Activated naive CD4-positive, alpha-beta T cell (primary cell): ENCODE results near the gene ULBP1.
"Not testable (repeated sequence)": the region's sequence is repeated elsewhere in the genome, so short reads cannot be mapped to it uniquely, and the experiment has no call there.

ENCODE experiments used
- DNase-seq, 4 experiments: peaks; one replicate each; lab custom pipeline; 2025; lab: John Stamatoyannopoulos, UW

ULBP1 gene

GRCh38 chr6:149963462-149964307 lies at the start of gene ULBP1:
TSS of gene ULBP1 (plus strand) at chr6:149963943. CDS start at chr6:149964050, 107 bp downstream.
- peak; percentile 28 to 46 (median 38) for DNase-seq

- no peak for DNase-seq
Measured at GRCh38 chr6:149915970-149916865, 47.5 kb upstream of the ULBP1 start.

DNA sequence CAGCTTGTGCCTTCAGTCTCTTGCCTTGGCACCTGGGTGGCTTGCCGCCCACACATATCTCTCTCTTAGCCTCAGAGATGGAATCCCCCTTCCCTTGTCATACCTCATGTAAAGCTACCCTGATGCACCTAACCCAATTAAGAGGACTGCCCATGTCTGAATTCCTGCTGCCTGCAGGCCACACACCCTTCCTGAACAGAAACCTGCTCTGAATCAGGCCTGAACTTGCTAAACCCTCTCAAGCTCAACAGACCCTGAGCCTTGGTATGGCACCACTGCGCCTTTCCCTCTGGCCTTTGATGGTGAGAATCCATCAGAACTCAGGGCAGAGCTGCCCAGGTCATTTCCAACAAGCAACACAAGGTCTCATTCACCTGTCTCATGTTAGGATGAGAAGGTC lies 46.1 kb upstream of the ULBP1 start:
- DNase-seq: no peak

GRCh38 chr6:149918151-149918905 lies 45.4 kb upstream of the ULBP1 start:
- DNase-seq: no peak

DNA sequence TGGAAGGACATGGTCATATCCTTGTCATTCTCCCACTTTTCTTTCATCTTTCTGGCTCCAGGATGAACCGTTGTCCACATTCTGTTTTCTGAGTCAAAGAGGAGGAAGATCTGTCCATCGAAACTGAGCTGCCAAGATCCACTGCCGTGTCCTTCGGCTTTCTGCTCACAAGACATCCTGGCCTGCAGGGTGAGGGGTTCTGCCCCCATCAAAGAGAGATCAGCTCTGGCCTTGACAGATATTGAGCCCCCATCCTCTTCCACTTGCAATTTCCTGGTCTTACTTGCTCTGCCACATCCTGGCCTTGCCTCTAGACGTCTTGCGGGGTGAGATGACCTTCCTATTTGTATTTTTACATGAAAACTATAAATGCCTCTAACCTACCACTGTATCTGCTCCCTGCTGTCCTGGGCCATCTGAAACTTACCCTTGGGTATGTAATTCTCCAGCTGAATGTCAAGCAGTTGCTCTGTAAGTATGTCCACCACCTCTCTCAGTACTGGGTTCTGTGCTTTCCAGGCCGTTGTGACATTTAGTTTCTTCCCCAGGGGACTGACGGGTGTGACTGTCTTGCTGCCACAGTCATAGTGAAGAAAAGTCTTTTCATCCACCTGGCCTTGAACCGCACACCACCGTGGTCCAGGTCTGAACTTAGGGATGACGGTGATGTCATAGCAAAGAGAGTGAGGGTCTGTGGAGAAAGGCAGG lies 44.5 kb upstream of the ULBP1 start:
- DNase-seq: not testable (repeated sequence)

GRCh38 chr6:149919834-149920225 lies 43.9 kb upstream of the ULBP1 start:
- DNase-seq: no peak

- DNase-seq: no peak
Measured at GRCh38 chr6:149921361-149921760, 42.4 kb upstream of the ULBP1 start.

GRCh38 chr6:149922091-149922490 lies 41.7 kb upstream of the ULBP1 start:
- DNase-seq: not testable (repeated sequence)

DNA sequence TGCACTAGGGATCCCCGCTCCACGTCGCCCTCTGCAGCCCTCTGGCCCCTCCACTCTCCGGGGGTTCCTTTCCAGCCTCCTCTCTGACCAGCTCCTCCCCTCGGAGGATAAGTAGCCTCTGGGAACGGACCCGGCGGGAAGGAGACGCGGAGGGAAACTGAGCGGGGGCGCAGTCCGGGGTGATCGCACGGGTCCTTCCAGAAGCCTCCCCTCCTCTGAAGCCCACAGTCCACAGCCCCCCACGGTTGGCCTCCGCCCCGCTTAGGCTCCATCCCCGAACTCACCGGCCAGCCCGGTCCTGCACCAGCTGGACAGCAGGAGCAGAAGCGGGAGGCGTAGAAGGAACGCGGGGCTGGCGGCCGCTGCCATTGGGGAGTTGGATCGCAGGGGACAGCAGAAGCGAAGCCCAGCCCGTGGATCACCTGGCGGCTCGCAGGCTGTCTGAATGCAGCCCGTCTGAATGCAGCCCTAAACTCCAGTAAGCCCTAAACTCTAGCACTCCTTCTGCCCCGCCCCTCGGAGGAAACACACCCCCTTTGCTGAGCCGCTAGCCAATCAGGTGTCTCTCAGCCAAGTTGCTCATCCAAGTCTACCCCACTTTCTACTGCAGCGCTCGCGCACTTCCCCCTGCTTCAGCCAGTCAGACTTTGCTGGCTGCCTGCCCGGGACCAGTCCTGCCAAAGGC lies 41.0 kb upstream of the ULBP1 start, which contains the start of gene RAET1G:
TSS of gene RAET1G (minus strand) at position 480 of the 685 bp plus-strand sequence. CDS start at position 369, 111 bp downstream.
- peak; percentile 43 to 67 (median 54) for DNase-seq

DNA sequence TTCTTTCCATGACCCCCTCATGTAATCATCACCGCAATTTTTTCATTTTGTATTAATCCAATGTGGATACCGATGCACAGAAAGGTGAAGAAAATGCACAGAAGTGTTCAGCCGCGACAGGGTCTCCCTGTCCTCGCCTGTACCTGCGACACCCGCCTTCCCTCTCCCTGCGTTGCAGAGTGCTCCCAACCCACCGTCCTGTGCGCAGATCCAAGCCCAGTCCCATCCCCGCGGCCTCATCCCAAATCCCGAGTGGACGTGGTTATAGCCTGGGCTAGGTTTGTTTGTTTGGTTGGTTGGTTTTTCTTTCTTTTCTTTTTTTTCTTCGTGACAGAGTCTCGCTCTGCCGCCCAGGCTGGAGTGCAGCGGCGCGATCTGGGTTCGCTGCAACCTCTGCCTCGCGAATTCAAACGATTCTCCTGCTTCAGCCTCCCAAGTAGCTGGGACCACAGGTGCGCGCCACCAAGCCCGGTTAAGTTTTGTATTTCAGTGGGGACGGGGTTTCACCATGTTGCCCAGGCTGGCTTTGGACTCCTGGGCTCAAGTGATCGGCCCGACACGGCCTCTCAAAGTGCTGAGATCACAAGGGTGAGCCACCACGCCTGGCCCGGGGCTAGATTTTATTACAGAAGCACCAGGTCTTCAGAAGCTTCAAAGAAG lies 40.3 kb upstream of the ULBP1 start:
- no peak for DNase-seq

DNA sequence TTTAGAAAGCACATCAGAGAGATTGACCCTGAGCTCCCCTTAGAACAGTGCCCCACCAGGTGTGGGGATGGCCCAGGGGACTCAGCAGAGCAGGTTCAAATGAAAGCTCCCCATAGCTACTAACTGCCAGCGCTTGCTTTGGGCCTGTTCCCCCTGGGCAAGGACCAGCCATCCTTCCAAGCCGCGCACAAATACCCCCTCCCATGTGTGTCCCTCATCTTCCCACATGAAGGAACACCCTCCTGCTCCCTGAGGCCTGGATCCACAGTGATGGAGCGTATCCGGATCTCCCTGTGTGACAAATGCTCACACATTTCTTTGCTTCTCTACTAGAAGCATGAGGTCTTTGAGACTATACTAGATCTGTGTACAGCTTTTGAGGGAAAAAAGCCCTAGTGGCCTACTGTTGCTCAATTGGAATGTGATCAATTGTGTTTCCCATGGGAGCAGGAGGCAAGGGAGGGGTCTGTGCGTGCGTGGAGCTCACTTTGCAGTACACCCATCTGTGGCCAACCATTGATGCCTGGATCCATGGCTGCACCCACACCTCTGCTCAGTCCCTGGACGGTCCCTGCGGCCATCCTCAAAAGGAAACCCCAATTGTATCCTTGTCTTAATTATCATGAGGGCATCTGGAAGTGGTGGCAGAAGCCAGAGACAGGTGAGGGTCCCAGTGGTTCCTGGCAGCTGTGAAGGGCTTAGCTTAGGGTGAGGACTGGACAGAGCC lies 39.4 kb upstream of the ULBP1 start:
- DNase-seq: no peak

GRCh38 chr6:149924933-149925252 lies 38.9 kb upstream of the ULBP1 start:
- DNase-seq: no peak

- DNase-seq: no peak
Measured at GRCh38 chr6:149925253-149925973, 38.3 kb upstream of the ULBP1 start.

DNA sequence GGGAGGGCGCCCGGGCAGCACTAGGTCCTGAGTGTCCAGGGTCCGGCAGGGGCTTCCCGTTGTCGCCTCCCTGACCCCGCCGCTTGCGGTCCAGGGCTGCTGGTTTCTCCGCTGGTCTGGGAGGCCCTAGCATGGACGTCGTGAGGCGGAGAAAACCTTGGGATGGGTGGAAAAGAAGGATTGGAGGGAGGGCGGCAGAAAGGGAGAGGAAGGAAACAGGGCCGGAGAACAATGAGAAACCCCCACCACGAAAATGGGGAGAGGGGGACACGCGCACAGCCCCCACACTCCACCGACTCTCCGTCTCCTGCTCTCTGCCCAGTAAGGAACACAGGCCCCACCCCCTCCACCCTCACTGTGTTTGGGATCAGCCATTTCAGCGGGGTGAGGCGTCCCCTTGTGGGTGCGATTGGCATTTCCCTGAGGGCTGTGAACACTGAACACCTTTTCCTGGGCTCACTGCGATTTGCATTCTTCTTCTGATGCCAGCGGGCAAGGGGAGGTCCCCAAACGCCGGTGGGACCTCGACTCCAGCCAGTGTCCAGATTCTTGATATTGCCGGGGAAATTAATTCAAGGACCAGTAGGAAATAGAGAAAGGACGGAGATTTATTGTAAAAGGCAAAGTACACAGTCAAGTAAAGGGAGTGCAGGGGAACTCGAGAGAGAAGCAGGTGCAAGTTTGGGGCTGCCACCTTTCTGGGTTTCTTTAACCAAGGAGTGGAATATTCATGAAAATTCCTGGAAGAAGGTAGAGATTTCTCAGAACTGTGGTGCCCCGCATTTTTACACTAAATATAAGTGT lies 37.6 kb upstream of the ULBP1 start:
- peak; percentile 15 to 61 (median 46) for DNase-seq

DNA sequence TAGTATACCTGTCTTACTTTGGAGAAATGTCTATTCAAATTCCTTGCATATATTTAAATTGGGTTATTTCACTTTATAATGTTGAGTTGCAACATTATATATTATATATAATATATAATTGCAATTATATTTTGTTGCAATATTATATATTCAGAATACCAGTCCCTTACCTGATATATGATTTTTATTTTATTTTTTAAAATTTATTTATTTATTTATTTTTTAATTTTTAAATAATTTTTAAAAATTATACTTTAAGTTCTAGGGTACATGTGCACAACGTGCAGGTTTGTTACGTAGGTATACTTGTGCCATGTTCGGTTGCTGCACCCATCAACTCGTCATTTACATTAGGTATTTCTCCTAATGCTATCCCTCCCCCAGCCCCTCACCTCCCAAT lies 36.7 kb upstream of the ULBP1 start:
- not testable (repeated sequence) for DNase-seq

DNA sequence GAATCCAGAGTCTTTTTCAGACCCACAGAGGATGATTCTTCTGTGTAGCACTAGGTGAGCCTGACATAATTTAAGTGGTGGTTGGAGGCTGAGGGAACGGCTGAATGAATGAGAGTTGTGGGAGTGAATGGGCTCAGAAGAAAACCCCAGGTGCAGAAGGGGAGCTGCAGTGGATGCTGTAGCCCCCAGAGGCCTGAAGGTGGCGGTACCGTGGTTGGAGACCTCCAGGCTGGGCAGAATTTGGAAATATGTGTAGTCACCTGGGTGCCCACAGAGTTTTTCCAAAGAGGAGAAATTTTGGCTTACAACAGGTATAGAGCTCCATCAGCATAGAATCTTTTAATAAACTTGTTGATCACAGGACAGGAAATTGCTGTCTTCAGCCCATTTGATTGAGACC lies 34.3 kb upstream of the ULBP1 start:
- no peak for DNase-seq

- DNase-seq: no peak
Measured at GRCh38 chr6:149931501-149931900, 32.2 kb upstream of the ULBP1 start.

GRCh38 chr6:149933036-149933435 lies 30.7 kb upstream of the ULBP1 start:
- DNase-seq: no peak
